ENCODE data around the gene POU5F2.
A peak's percentile ranks its signal among the peaks of the same experiment; 100 is the strongest.

The POU5F2 gene

DNA sequence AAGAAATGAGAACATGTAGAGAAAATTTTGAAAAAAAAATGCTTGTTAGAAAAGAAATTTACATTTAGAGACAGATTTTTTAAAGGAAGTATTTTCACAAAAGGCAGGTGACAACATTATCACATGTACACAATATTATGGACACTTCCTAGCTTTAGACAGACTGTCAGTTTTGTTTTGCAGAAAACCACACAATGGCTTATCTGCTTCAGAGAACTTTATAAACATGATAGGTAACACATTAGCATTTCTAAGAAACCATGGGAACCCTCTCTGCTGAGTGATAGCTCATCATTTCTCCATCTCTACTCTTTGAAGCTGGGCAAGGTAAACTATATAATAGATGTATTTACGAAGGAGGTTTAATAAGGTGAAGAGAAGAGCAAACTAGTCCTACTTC, 25.6 kb downstream of the POU5F2 start:
- DNase-seq = no peak

DNA sequence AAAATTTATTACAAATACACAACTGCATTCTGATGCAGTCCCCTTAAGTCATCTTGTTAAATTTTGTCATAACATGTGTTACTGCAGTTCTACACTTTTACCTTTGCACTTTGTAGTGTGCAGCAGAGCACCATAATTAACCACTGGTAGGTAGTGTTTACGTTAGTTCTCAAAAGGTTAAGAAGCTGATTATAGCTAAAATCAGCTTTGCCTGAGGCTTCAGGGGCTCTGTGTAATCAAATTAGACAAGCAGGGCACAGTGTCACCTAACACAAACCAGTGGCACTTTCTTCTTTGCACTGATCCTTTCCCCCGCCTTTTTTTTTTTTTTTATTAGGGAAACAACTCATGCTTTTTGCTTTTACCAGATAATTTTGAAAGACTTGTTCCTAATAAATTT, 26.1 kb downstream of the POU5F2 start:
- no peak for DNase-seq

DNA sequence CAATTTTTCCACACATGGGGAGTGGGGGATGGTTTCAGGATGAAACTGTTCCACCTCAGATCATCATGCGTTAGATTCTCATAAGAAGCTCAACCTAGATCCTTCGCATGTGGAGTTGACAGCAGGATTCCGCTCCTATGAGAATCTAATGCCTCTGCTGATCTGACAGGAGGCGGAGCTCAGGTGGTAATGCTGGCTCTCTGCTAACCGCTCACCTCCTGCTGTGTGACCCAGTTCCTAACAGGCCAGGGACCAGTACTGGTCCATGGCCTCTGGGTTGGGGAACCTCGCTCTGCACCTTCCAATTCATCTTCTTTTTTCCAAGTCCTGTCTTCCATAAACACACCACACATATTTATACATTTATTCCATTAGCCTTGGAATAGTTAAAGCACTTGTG, 33.0 kb downstream of the POU5F2 start:
- no peak for DNase-seq

- peak; percentile 77 for DNase-seq
Measured at GRCh38 chr5:93705896-93706295, 35.5 kb downstream of the POU5F2 start.

DNA sequence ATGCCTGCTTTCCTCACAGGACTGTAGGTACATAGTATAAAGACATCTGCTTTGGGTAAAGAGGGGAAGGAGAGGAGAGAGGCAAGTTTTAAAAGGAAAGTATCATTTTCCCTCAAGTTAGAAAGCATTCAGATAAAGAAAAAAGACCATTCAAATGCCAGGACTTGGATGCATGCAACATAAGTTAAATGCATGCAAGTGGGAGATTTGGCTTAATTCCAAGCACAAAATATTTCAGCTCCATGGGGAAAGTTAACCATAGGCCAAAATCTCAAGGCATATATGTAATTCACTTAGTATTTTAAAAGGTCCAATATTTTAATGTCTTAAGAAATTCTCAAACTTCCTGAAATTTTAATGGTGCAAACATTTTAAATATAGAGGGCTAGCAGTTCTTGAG, 36.4 kb downstream of the POU5F2 start:
- DNase-seq = peak; percentile 46

DNA sequence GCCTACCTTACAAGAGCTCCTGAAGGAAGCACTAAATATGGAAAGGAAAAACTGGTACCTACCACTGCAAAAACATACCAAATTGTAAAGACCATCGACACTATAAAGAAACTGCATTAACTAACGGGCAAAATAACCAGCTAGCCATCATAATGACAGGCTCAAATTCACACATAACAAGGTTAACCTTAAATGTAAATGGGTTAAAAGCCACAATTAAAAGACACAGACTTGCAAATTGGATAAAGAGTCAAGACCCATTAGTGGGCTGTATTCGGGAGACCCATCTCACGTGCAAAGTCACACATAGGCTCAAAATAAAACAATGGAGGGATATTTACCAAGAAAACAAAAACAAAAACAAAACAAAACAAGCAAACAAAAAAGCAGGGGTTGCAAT, 49.4 kb downstream of the POU5F2 start:
- DNase-seq = no peak
